Measurements from ENCODE around the gene NFATC2. TPM values are rescaled to one million over a fixed set of nuclear protein-coding genes. Genes with fewer than 3 reads are reported as not detected.

The NFATC2 gene
- total and polyA plus RNA-seq, 2 experiments from 2014 or later: 4.9 to 8.3 TPM

GRCh38 chr20:51361258-51361657, 181.3 kb downstream of the NFATC2 start:
- no peak overlapping the region for H3K4me3 ChIP-seq
- no peaks in the 10 kb centered on the region for H4K20me1 ChIP-seq (ENCODE audit: insufficient read depth, poor library complexity, severe bottlenecking)
- peaks cover 3% of the 10 kb centered on the region for H3K9me3 ChIP-seq (ENCODE audit: low read depth)
- H3K4me1 ChIP-seq (ENCODE audit: insufficient read depth): no peaks in the 10 kb centered on the region
- H3K27me3 ChIP-seq: no peaks in the 10 kb centered on the region
- no peak overlapping the region for H3K27ac ChIP-seq
- H3K9me2 ChIP-seq (replicated peaks; ENCODE audit: insufficient read depth): no peaks in the 10 kb centered on the region
- no peaks in the 10 kb centered on the region for H3K79me2 ChIP-seq
- WGBS (ENCODE audit: low lambda C conversion rate, missing lambda C conversion rate): 90% methylated on average over 1 of the region's 1 CpG
- no peak for DNase-seq (ENCODE audit: low spot score)
- H3K36me3 ChIP-seq (replicated peaks; ENCODE audit: insufficient read depth, low read depth): no peaks in the 10 kb centered on the region
- no peak overlapping the region for H3K4me2 ChIP-seq
- TF ChIP-seq EZH2 (IDR thresholded peaks at IDR 0.05; ENCODE audit: borderline replicate concordance) (no peak), CTCF (IDR thresholded peaks at IDR 0.05; ENCODE audit: poor library complexity) (no peak), EZH2phosphoT487 (IDR thresholded peaks at IDR 0.05; ENCODE audit: low read depth, severe bottlenecking, unreplicated experiment) (no peak)
- no peak overlapping the region for H2AFZ ChIP-seq

GRCh38 chr20:51360451-51361201, 181.9 kb downstream of the NFATC2 start:
- Histone ChIP-seq H3K4me3 (no peak overlapping the region), H3K27me3 (no peaks in the 10 kb centered on the region), H3K4me1 (ENCODE audit: insufficient read depth) (no peaks in the 10 kb centered on the region), H3K36me3 (replicated peaks; ENCODE audit: insufficient read depth, low read depth) (no peaks in the 10 kb centered on the region), H3K27ac (no peak overlapping the region), H3K9me3 (ENCODE audit: low read depth) (peaks cover 3% of the 10 kb centered on the region), H4K20me1 (ENCODE audit: insufficient read depth, poor library complexity, severe bottlenecking) (no peaks in the 10 kb centered on the region), H2AFZ (no peak overlapping the region), H3K4me2 (no peak overlapping the region), H3K79me2 (no peaks in the 10 kb centered on the region), H3K9me2 (replicated peaks; ENCODE audit: insufficient read depth) (no peaks in the 10 kb centered on the region)
- TF ChIP-seq CTCF (IDR thresholded peaks at IDR 0.05; ENCODE audit: poor library complexity): no peak
- no peak for TF ChIP-seq EZH2phosphoT487 (IDR thresholded peaks at IDR 0.05; ENCODE audit: low read depth, severe bottlenecking, unreplicated experiment)
- TF ChIP-seq EZH2 (IDR thresholded peaks at IDR 0.05; ENCODE audit: borderline replicate concordance): no peak
- WGBS (ENCODE audit: low lambda C conversion rate, missing lambda C conversion rate): 83% methylated on average over 13 of the region's 13 CpGs
- DNase-seq (ENCODE audit: low spot score): peak; percentile 29

- Histone ChIP-seq H3K4me3 (no peak overlapping the region), H3K36me3 (replicated peaks; ENCODE audit: insufficient read depth, low read depth) (no peaks in the 10 kb centered on the region), H3K4me2 (no peak overlapping the region), H3K27me3 (no peaks in the 10 kb centered on the region), H4K20me1 (ENCODE audit: insufficient read depth, poor library complexity, severe bottlenecking) (no peaks in the 10 kb centered on the region), H3K27ac (no peak overlapping the region), H3K9me2 (replicated peaks; ENCODE audit: insufficient read depth) (no peaks in the 10 kb centered on the region), H3K4me1 (ENCODE audit: insufficient read depth) (no peaks in the 10 kb centered on the region), H3K79me2 (no peaks in the 10 kb centered on the region), H2AFZ (no peak overlapping the region), H3K9me3 (ENCODE audit: low read depth) (peaks cover 3% of the 10 kb centered on the region)
- TF ChIP-seq EZH2 (IDR thresholded peaks at IDR 0.05; ENCODE audit: borderline replicate concordance) (no peak), CTCF (IDR thresholded peaks at IDR 0.05; ENCODE audit: poor library complexity) (no peak), EZH2phosphoT487 (IDR thresholded peaks at IDR 0.05; ENCODE audit: low read depth, severe bottlenecking, unreplicated experiment) (no peak)
- 86% methylated on average over 1 of the region's 1 CpG for WGBS (ENCODE audit: low lambda C conversion rate, missing lambda C conversion rate)
- no peak for DNase-seq (ENCODE audit: low spot score)
These were observed 182.6 kb downstream of the NFATC2 start for GRCh38 chr20:51359947-51360346.
